Stimulated activated CD4-positive, alpha-beta T cell treated with anti-CD3 and anti-CD28 coated beads, Interleukin-1b, Interleukin-23, amount 100 ng/mL, for 48 hours (primary cell): Measurements from ENCODE around the gene CDHR2.
A peak's percentile ranks its signal among the peaks of the same experiment; 100 is the strongest.

Experiments used
- DNase-seq: peaks from one replicate; pipeline ENCODE4 v3.0.0-alpha.2; 2020

CDHR2 gene

GRCh38 chr5:176530393-176530982 lies 18.7 kb upstream of the CDHR2 start:
- no peak for DNase-seq

- DNase-seq = no peak
Observed at GRCh38 chr5:176530983-176531901, 17.9 kb upstream of the CDHR2 start.

- DNase-seq = no peak
Observed at GRCh38 chr5:176531902-176532493, 17.1 kb upstream of the CDHR2 start.

GRCh38 chr5:176532795-176533194 lies 16.3 kb upstream of the CDHR2 start:
- DNase-seq = no peak

GRCh38 chr5:176533390-176533789 lies 15.8 kb upstream of the CDHR2 start:
- no peak for DNase-seq

- DNase-seq = peak; percentile 44
Observed at GRCh38 chr5:176533894-176534611, 15.1 kb upstream of the CDHR2 start.

- DNase-seq = no peak
Observed at GRCh38 chr5:176534640-176535039, 14.5 kb upstream of the CDHR2 start.

GRCh38 chr5:176535101-176535663 lies 14.0 kb upstream of the CDHR2 start:
- peak; percentile 40 for DNase-seq

GRCh38 chr5:176535664-176536131 lies 13.4 kb upstream of the CDHR2 start:
- DNase-seq = no peak

GRCh38 chr5:176536132-176536901 lies 12.8 kb upstream of the CDHR2 start:
- peak; percentile 77 for DNase-seq

GRCh38 chr5:176536902-176537553 lies 12.1 kb upstream of the CDHR2 start, which contains the start of gene RNF44:
RNF44 (minus strand) TSS chr5:176537402; CDS start chr5:176532472, 4,930 bp downstream.
- peak; percentile 98 for DNase-seq

- peak; percentile 99 for DNase-seq
Observed at GRCh38 chr5:176537554-176538229, 11.4 kb upstream of the CDHR2 start.

- DNase-seq = no peak
Observed at GRCh38 chr5:176538230-176538988, 10.7 kb upstream of the CDHR2 start.

GRCh38 chr5:176538989-176539384 lies 10.2 kb upstream of the CDHR2 start:
- no peak for DNase-seq

GRCh38 chr5:176540476-176540899 lies 8.7 kb upstream of the CDHR2 start:
- no peak for DNase-seq

GRCh38 chr5:176540956-176541337 lies 8.2 kb upstream of the CDHR2 start:
- DNase-seq = no peak

- DNase-seq = peak; percentile 68
Observed at GRCh38 chr5:176541338-176542134, 7.6 kb upstream of the CDHR2 start.

GRCh38 chr5:176542135-176542595 lies 7.0 kb upstream of the CDHR2 start:
- peak; percentile 61 for DNase-seq
